AG04450 (cell line): ENCODE results near the gene B9D2. TPM values are rescaled to one million over a fixed set of nuclear protein-coding genes. Genes with fewer than 3 reads are reported as not detected.
"Not testable (repeated sequence)": the region's sequence is repeated elsewhere in the genome, so short reads cannot be mapped to it uniquely, and the experiment has no call there.

ENCODE experiments used
- CTCF ChIA-PET: fragments of 300-600, 350-600 bp; formaldehyde crosslinking; extraction: SDS; loops from one replicate; lab custom pipeline; 2022; ENCODE audit warnings: antibody characterized with exemption, inconsistent platforms; lab: Charles Lee
- POLR2A ChIA-PET: fragments of 350-600 bp; formaldehyde crosslinking; extraction: SDS; loops from one replicate; lab custom pipeline; 2021; ENCODE audit warnings: antibody characterized with exemption, inconsistent platforms; lab: Yijun Ruan, JAX
- DNase-seq: peaks from one replicate; pipeline ENCODE4 v3.0.0-alpha.2; 2011; ENCODE audit warnings: low read depth, low spot score
- H3K27ac ChIP-seq: one replicate; pipeline ENCODE4 v1.5.1; 2012; ENCODE audit warnings: low read depth, low read length, control low read depth
- H3K27me3 ChIP-seq: one replicate; pipeline ENCODE4 v1.6.0; 2012; ENCODE audit warnings: low read length; ENCODE audit not compliant: control insufficient read depth, insufficient read depth
- H3K4me3 ChIP-seq: 2 replicates; pipeline ENCODE4 v1.5.1; 2011; ENCODE audit warnings: mild to moderate bottlenecking, low read depth, low read length, control low read depth
- H3K9me3 ChIP-seq: 2 replicates; pipeline ENCODE4 v1.5.1; 2012; ENCODE audit warnings: low read length; ENCODE audit not compliant: control insufficient read depth, insufficient read depth
- polyA plus RNA-seq: library from polyadenylated mRNA; depleted of rRNA; stranded (reverse); fragments of >200 nt; gene quantifications from 2 replicates; pipeline ENCODE4 v1.2.3, GENCODE V29; 2011
- TF ChIP-seq, protein P1 (sequence below): IDR thresholded peaks from 2 replicates; pipeline ENCODE4 v1.5.1; 2011; ENCODE audit warnings: low read depth, low read length, control low read depth, inconsistent platforms

The B9D2 gene
- polyA plus RNA-seq, 1 experiment, result 3.9 TPM

DNA sequence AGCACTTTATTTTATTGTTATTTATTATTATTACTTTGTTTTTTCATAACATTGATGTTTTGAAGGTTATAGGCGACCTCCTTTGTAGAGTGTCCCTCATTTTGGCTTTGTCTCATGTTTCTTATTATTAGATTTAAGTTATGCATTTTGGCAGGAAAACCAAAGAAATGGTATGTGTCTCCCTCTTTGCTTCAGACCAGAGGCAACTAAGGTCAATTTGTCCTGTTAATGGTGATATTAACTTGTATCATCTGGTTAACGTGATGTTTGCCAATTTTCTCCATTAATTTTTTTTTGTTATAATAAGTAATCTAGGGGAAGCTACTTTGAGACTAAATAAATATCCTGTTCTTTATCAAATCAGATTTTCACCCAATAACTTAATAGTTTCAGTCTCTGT lies 8.6 kb upstream of the B9D2 start:
- no peak overlapping the region for H3K4me3 ChIP-seq
- H3K27me3 ChIP-seq, result no peaks in the 10 kb centered on the region
- TF ChIP-seq, protein P1, sequence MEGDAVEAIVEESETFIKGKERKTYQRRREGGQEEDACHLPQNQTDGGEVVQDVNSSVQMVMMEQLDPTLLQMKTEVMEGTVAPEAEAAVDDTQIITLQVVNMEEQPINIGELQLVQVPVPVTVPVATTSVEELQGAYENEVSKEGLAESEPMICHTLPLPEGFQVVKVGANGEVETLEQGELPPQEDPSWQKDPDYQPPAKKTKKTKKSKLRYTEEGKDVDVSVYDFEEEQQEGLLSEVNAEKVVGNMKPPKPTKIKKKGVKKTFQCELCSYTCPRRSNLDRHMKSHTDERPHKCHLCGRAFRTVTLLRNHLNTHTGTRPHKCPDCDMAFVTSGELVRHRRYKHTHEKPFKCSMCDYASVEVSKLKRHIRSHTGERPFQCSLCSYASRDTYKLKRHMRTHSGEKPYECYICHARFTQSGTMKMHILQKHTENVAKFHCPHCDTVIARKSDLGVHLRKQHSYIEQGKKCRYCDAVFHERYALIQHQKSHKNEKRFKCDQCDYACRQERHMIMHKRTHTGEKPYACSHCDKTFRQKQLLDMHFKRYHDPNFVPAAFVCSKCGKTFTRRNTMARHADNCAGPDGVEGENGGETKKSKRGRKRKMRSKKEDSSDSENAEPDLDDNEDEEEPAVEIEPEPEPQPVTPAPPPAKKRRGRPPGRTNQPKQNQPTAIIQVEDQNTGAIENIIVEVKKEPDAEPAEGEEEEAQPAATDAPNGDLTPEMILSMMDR, result no peak
- H3K27ac ChIP-seq, result no peak overlapping the region
- no peak for DNase-seq
- ChIA-PET POLR2A (no interaction called here), CTCF (interaction anchor here (1.0 to 1.4 kb wide), 3 partner anchors 8 to 20 kb away, joined by 3 read pairs; partner anchors contain the start of gene B9D2)
- no peaks in the 10 kb centered on the region for H3K9me3 ChIP-seq

GRCh38 chr19:41371541-41371940 lies 7.6 kb upstream of the B9D2 start:
- no peak for DNase-seq
- POLR2A ChIA-PET, result no interaction called here
- CTCF ChIA-PET, result no interaction called here

DNA sequence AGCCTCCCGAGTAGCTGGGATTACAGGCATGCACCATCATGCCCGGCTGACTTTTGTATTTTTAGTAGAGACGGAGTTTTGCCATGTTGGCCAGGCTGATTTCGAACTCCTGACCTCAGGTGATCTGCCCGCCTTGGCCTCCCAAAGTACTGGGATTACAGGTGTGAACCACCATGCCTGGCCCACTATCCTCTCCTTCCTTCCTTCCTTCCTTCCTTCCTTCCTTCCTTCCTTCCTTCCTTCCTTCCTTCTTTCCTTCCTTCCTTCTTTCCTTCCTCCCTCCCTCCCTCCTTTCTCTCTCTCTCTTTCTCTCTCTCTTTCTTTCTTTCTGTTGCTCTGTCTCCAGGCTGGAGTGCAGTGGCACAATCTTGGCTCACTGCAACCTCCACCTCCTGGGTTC lies 7.2 kb upstream of the B9D2 start:
- H3K27ac ChIP-seq, POLR2A ChIA-PET, DNase-seq, H3K4me3 ChIP-seq, H3K9me3 ChIP-seq, H3K27me3 ChIP-seq, CTCF ChIA-PET: not testable (repeated sequence)

More at GRCh38 chr19:41371541-41371940, 7.6 kb upstream of the B9D2 start:
- TF ChIP-seq, protein P1, result no peak
- no peaks in the 10 kb centered on the region for H3K27me3 ChIP-seq
- H3K9me3 ChIP-seq, result no peaks in the 10 kb centered on the region
- no peak overlapping the region for H3K4me3 ChIP-seq
- H3K27ac ChIP-seq, result no peak overlapping the region

DNA sequence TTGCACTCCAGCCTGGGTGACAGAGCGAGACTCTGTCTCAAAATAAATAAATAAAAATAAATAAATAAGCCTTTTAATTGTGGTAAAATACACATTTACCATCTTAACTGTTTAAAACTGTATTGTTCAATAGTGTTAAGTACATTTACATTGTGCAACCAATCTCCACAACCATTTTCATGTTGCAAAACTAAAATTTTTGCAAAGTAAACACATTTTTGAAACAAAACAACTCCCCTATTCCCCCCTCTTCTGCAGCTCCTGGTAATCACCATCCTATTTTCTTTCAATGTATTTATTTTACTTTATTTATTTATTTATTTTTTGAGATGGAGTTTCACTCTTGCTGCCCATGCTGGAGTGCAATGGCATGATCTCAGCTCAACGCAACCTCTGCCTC lies 5.8 kb upstream of the B9D2 start:
- no peak overlapping the region for H3K27ac ChIP-seq
- ChIA-PET POLR2A (no interaction called here), CTCF (interaction anchor here (0.7 to 1.2 kb wide), 2 partner anchors 15 to 551 kb away, joined by 3 to 5 read pairs; no protein-coding TSS in a partner anchor)
- no peaks in the 10 kb centered on the region for H3K27me3 ChIP-seq
- no peak for DNase-seq
- H3K4me3 ChIP-seq, result no peak overlapping the region
- TF ChIP-seq, protein P1, result no peak
- no peaks in the 10 kb centered on the region for H3K9me3 ChIP-seq

- Histone ChIP-seq H3K27ac (peak overlapping the region; percentile 95), H3K27me3 (no peaks in the 10 kb centered on the region), H3K4me3 (no peak overlapping the region), H3K9me3 (no peaks in the 10 kb centered on the region)
- ChIA-PET CTCF (no interaction called here), POLR2A (interaction anchor here (1.0 kb wide), 1 partner anchor 71 kb away, joined by 3 read pairs; no protein-coding TSS in a partner anchor)
- peak; percentile 81 for DNase-seq
- TF ChIP-seq, protein P1, result no peak
Measured at GRCh38 chr19:41367848-41368301, 3.9 kb upstream of the B9D2 start.
